GM12801 (cell line): ENCODE data around the gene RSPO1.

Source experiments
- CTCF ChIP-seq: IDR thresholded peaks from one replicate; pipeline ENCODE4 v1.5.1; 2011; ENCODE audit warnings: control low read depth; ENCODE audit not compliant: insufficient read length; ENCODE audit errors: extremely low read depth

Gene RSPO1

GRCh38 chr1:37599940-37600339 lies 34.8 kb downstream of the RSPO1 start:
- no peak for TF ChIP-seq CTCF

DNA sequence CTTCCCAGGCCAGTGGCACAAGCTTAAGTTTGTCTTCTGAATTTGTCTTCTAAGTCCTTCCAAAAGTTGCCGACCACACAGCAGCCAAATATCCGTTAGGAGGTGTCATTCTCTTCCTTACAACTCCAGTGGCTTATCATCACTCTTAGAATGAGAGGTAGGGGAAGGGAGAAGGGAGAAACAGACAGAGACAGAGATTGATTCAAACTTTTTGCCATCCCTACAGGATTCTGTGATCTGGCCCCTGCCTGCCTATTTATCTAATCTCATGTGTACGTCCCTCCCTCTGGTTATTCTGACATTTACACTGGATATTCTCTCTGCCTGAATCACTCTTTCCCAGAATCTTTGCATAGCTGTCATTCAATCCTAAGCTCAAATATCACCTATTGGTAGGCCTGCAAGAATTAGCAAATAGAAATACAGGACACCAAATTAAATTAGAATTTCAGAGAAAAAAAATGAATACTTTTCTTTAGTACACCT lies 38.5 kb downstream of the RSPO1 start:
- no peak for TF ChIP-seq CTCF

- TF ChIP-seq CTCF, result no peak
These were observed 39.1 kb downstream of the RSPO1 start, which contains the start of gene GNL2 for GRCh38 chr1:37595440-37596181. GNL2 (minus strand) TSS chr1:37595937; CDS start chr1:37595822, 115 bp downstream.

DNA sequence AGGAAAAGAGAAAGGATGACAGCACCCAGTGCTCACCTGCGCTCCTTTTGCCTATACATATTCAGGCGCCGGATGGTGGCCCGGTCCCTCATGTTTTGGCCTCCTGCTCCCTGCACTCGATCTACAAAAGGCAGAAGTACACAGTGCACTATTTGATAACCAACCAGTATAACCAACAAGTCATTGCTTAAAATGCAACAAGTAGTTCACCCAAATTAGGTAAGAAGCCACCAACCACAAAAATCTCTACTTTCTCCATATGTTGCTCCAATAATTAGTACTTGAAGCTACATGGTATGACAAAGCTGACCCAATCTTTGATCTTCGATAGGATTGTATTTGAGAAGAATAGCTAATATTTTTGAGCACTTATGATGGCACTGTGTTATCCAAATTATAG lies 41.0 kb downstream of the RSPO1 start:
- no peak for TF ChIP-seq CTCF

- no peak for TF ChIP-seq CTCF
These were observed 45.8 kb downstream of the RSPO1 start for GRCh38 chr1:37588939-37589338.

- TF ChIP-seq CTCF, result no peak
These were observed 59.0 kb downstream of the RSPO1 start for GRCh38 chr1:37575692-37576091.

GRCh38 chr1:37574834-37575480 lies 59.7 kb downstream of the RSPO1 start:
- no peak for TF ChIP-seq CTCF
